H9 (cell line): ENCODE measurements around the gene S100A16. TPM values are rescaled to one million over a fixed set of nuclear protein-coding genes. Genes with fewer than 3 reads are reported as not detected.

Experiments
- DNase-seq: peaks from one replicate; pipeline ENCODE4 v3.0.0-alpha.2; 2017
- H2AFZ ChIP-seq: one replicate; pipeline ENCODE4 v1.6.1; 2013; ENCODE audit warnings: mild to moderate bottlenecking, low read length, control low read depth, moderate library complexity
- H2AK5ac ChIP-seq: 2 replicates; pipeline ENCODE4 v1.6.1; 2013; ENCODE audit warnings: low read length, control low read depth, mixed read lengths; ENCODE audit not compliant: insufficient read length
- H2BK120ac ChIP-seq: one replicate; pipeline ENCODE4 v1.6.1; 2013; ENCODE audit warnings: low read depth, mild to moderate bottlenecking, low read length, control low read depth, inconsistent platforms; ENCODE audit not compliant: poor library complexity, severe bottlenecking
- H2BK12ac ChIP-seq: 2 replicates; pipeline ENCODE4 v1.6.1; 2013; ENCODE audit warnings: low read length, control low read depth, mixed read lengths, low read depth; ENCODE audit not compliant: insufficient read length
- H2BK15ac ChIP-seq: 2 replicates; pipeline ENCODE4 v1.6.1; 2013; ENCODE audit warnings: low read depth, low read length, control low read depth
- H2BK20ac ChIP-seq: one replicate; pipeline ENCODE4 v1.6.1; 2013; ENCODE audit warnings: low read depth, mild to moderate bottlenecking, low read length, control low read depth, inconsistent platforms; ENCODE audit not compliant: poor library complexity, severe bottlenecking
- H2BK5ac ChIP-seq: 2 replicates; pipeline ENCODE4 v1.6.1; 2013; ENCODE audit warnings: low read length, control low read depth, mixed read lengths; ENCODE audit not compliant: insufficient read length
- H3K14ac ChIP-seq: 2 replicates; pipeline ENCODE4 v1.6.1; 2013; ENCODE audit warnings: low read length, control low read depth; ENCODE audit not compliant: insufficient read depth
- H3K18ac ChIP-seq: 2 replicates; pipeline ENCODE4 v1.6.1; 2013; ENCODE audit warnings: low read depth, mild to moderate bottlenecking, mixed read lengths, low read length, control low read depth; ENCODE audit not compliant: insufficient read length
- H3K23ac ChIP-seq: 2 replicates; pipeline ENCODE4 v1.6.1; 2013; ENCODE audit warnings: low read length, control low read depth, mixed read lengths, low read depth; ENCODE audit not compliant: insufficient read length
- H3K23me2 ChIP-seq: 2 replicates; pipeline ENCODE4 v1.6.1; 2013; ENCODE audit warnings: low read depth, mild to moderate bottlenecking, mixed read lengths, low read length, control low read depth; ENCODE audit not compliant: insufficient read length, poor library complexity, severe bottlenecking
- H3K27ac ChIP-seq: 2 replicates; pipeline ENCODE4 v1.5.1; 2013; ENCODE audit warnings: low read length, control low read depth, mixed read lengths, low read depth; ENCODE audit not compliant: insufficient read length
- H3K27me3 ChIP-seq: 2 replicates; pipeline ENCODE4 v1.6.1; 2013; ENCODE audit warnings: low read length, control low read depth, inconsistent platforms; ENCODE audit not compliant: insufficient read depth
- H3K4ac ChIP-seq: 2 replicates; pipeline ENCODE4 v1.6.1; 2013; ENCODE audit warnings: low read depth, mild to moderate bottlenecking, control low read depth, inconsistent platforms, low read length, moderate library complexity
- H3K4me1 ChIP-seq: 2 replicates; pipeline ENCODE4 v1.6.1; 2013; ENCODE audit warnings: low read length, control low read depth, inconsistent platforms; ENCODE audit not compliant: insufficient read depth
- H3K4me2 ChIP-seq: 2 replicates; pipeline ENCODE4 v1.6.1; 2013; ENCODE audit warnings: low read length, control low read depth, mixed read lengths; ENCODE audit not compliant: insufficient read length, insufficient read depth
- H3K56ac ChIP-seq: 2 replicates; pipeline ENCODE4 v1.6.1; 2013; ENCODE audit warnings: low read depth, mild to moderate bottlenecking, mixed read lengths, low read length, control low read depth; ENCODE audit not compliant: insufficient read length
- H3K79me1 ChIP-seq: 2 replicates; pipeline ENCODE4 v1.6.1; 2013; ENCODE audit warnings: low read depth, mild to moderate bottlenecking, moderate library complexity, low read length, control low read depth, inconsistent platforms; ENCODE audit not compliant: insufficient read depth, poor library complexity, severe bottlenecking
- H3K79me2 ChIP-seq: 2 replicates; pipeline ENCODE4 v1.6.1; 2013; ENCODE audit warnings: low read length, control low read depth, inconsistent platforms; ENCODE audit not compliant: insufficient read depth
- H3K9ac ChIP-seq: 2 replicates; pipeline ENCODE4 v1.6.1; 2013; ENCODE audit warnings: low read length, control low read depth, mixed read lengths; ENCODE audit not compliant: insufficient read length; ENCODE audit errors: extremely low read depth
- H3K9me3 ChIP-seq: one replicate; pipeline ENCODE4 v1.6.1; 2013; ENCODE audit warnings: low read depth, low read length, inconsistent platforms; ENCODE audit not compliant: control insufficient read depth
- H3T11ph ChIP-seq: one replicate; pipeline ENCODE4 v1.6.1; 2013; ENCODE audit warnings: mild to moderate bottlenecking, low read length, control low read depth, inconsistent platforms
- H4K20me1 ChIP-seq: one replicate; pipeline ENCODE4 v1.6.1; 2013; ENCODE audit not compliant: control insufficient read depth, insufficient read length, insufficient read depth
- H4K5ac ChIP-seq: 2 replicates; pipeline ENCODE4 v1.6.1; 2013; ENCODE audit warnings: low read depth, mild to moderate bottlenecking, mixed read lengths, low read length, control low read depth; ENCODE audit not compliant: insufficient read length
- H4K8ac ChIP-seq: replicated peaks from 2 replicates; pipeline ENCODE4 v1.6.1; 2013; ENCODE audit warnings: low read length, control low read depth, mixed read lengths, low read depth; ENCODE audit not compliant: insufficient read length
- H4K91ac ChIP-seq: 2 replicates; pipeline ENCODE4 v1.6.1; 2013; ENCODE audit warnings: low read depth, mild to moderate bottlenecking, moderate library complexity, mixed read lengths, low read length, control low read depth; ENCODE audit not compliant: insufficient read length
- H3K27ac Mint-ChIP-seq, 3 experiments: 2 replicates in 2 of 3; 3 replicates in 1 of 3; pipeline ENCODE4 v1.8.0; 2020 to 2021; ENCODE audit warnings: mixed read lengths in 3 of 3, mild to moderate bottlenecking in 1 of 3, moderate library complexity in 1 of 3
- H3K27me3 Mint-ChIP-seq: 2 replicates; pipeline ENCODE4 v1.8.0; 2021; ENCODE audit warnings: low read depth, mild to moderate bottlenecking, moderate library complexity, mixed read lengths
- H3K36me3 Mint-ChIP-seq, 3 experiments: 2 replicates in 2 of 3; 3 replicates in 1 of 3; pipeline ENCODE4 v1.8.0; 2020 to 2021; ENCODE audit warnings: low read depth in 3 of 3, mixed read lengths in 3 of 3; ENCODE audit not compliant: insufficient read depth in 1 of 3
- H3K4me1 Mint-ChIP-seq, 2 experiments: 2 replicates each; pipeline ENCODE4 v1.8.0; 2020; ENCODE audit warnings: mixed read lengths in 2 of 2
- H3K4me3 Mint-ChIP-seq, 2 experiments: 2 replicates in 1 of 2; 3 replicates in 1 of 2; pipeline ENCODE4 v1.8.0; 2020 to 2021; ENCODE audit warnings: mild to moderate bottlenecking in 2 of 2, mixed read lengths in 2 of 2, moderate library complexity in 1 of 2
- H3K9me3 Mint-ChIP-seq, 2 experiments: 2 replicates in 1 of 2; 3 replicates in 1 of 2; pipeline ENCODE4 v1.8.0; 2020; ENCODE audit warnings: mild to moderate bottlenecking in 2 of 2, mixed read lengths in 2 of 2, moderate library complexity in 1 of 2
- WGBS: extraction: QIAGEN DNeasy Blood & Tissue Kit; methylation state at CpG from one replicate; pipeline ENCODE4 v1.1.7; 2013; ENCODE audit warnings: missing lambda C conversion rate, low lambda C conversion rate, mixed read lengths; ENCODE audit not compliant: insufficient read length; ENCODE audit errors: extremely low coverage; 5-methylcytosine and 5-hydroxymethylcytosine counted together
- total RNA-seq: library from RNA; stranded (reverse); gene quantifications from 2 replicates; pipeline ENCODE4 v1.2.1, GENCODE V29; 2021
- TF ChIP-seq, protein P1 (sequence below): fragments of 200-600 bp; sonication (generic); conservative IDR thresholded peaks from 3 replicates; pipeline ENCODE4 v1.8.0; 2021; ENCODE audit warnings: antibody characterized with exemption, mild to moderate bottlenecking

S100A16 gene
- total RNA-seq, 1 experiment from 2014 or later, result 8.0 TPM

GRCh38 chr1:153655333-153655732 is 42.4 kb upstream of the S100A16 start:
- no peak overlapping the region for H4K91ac ChIP-seq
- no peak overlapping the region for H4K8ac ChIP-seq
- H3K27ac Mint-ChIP-seq, result no peak overlapping the region; a peak in 1 of 7 replicates
- H3K23ac ChIP-seq, result no peak overlapping the region
- H3K23me2 ChIP-seq, result peaks cover 5% of the 10 kb centered on the region
- H3K4me3 Mint-ChIP-seq, result no peak overlapping the region
- H2AFZ ChIP-seq, result no peak overlapping the region
- H2BK5ac ChIP-seq, result no peak overlapping the region
- no peak overlapping the region for H2BK20ac ChIP-seq
- no peak overlapping the region for H3K4ac ChIP-seq
- H3K79me2 ChIP-seq, result no peaks in the 10 kb centered on the region; the same call in 1 of the 2 replicates
- no peaks in the 10 kb centered on the region; a peak in 1 of 5 replicates for H3K9me3 Mint-ChIP-seq
- H3K9ac ChIP-seq, result no peak overlapping the region
- no peaks in the 10 kb centered on the region for H3K27me3 ChIP-seq
- H4K5ac ChIP-seq, result no peak overlapping the region
- H4K20me1 ChIP-seq, result no peaks in the 10 kb centered on the region
- H2BK120ac ChIP-seq, result no peak overlapping the region
- H3K14ac ChIP-seq, result no peak overlapping the region
- H3T11ph ChIP-seq, result no peak overlapping the region
- 0 out of 2 replicates have a peak, but pooled peaks cover 2% of the 10 kb centered on the region for H3K4me1 ChIP-seq
- H2BK12ac ChIP-seq, result no peak overlapping the region
- no peak overlapping the region for H2BK15ac ChIP-seq
- H3K36me3 Mint-ChIP-seq, result peaks cover 0 to 4% (median 0%) of the 10 kb centered on the region in 3 experiments; a peak in 3 of 7 replicates
- no peak overlapping the region for H3K27ac ChIP-seq
- peaks cover 5% of the 10 kb centered on the region for H3K79me1 ChIP-seq
- H3K9me3 ChIP-seq, result no peaks in the 10 kb centered on the region
- no peak overlapping the region for H2AK5ac ChIP-seq
- H3K4me1 Mint-ChIP-seq, result peaks cover 9% of the 10 kb centered on the region in 2 experiments
- H3K4me2 ChIP-seq, result no peak overlapping the region
- no peak overlapping the region for H3K56ac ChIP-seq
- TF ChIP-seq, protein P1, sequence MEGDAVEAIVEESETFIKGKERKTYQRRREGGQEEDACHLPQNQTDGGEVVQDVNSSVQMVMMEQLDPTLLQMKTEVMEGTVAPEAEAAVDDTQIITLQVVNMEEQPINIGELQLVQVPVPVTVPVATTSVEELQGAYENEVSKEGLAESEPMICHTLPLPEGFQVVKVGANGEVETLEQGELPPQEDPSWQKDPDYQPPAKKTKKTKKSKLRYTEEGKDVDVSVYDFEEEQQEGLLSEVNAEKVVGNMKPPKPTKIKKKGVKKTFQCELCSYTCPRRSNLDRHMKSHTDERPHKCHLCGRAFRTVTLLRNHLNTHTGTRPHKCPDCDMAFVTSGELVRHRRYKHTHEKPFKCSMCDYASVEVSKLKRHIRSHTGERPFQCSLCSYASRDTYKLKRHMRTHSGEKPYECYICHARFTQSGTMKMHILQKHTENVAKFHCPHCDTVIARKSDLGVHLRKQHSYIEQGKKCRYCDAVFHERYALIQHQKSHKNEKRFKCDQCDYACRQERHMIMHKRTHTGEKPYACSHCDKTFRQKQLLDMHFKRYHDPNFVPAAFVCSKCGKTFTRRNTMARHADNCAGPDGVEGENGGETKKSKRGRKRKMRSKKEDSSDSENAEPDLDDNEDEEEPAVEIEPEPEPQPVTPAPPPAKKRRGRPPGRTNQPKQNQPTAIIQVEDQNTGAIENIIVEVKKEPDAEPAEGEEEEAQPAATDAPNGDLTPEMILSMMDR, result no peak
- H3K18ac ChIP-seq, result no peak overlapping the region
- H3K27me3 Mint-ChIP-seq, result no peaks in the 10 kb centered on the region; the same call in 1 of the 2 replicates
- WGBS, result no CpG with 5 or more reads among the region's 3 CpGs
- no peak for DNase-seq
